ENCODE measurements around the gene APOC4.
"Not testable (repeated sequence)": the region's sequence is repeated elsewhere in the genome, so short reads cannot be mapped to it uniquely, and the experiment has no call there.

APOC4 gene

GRCh38 chr19:44914433-44915206 is 27.4 kb upstream of the APOC4 start, which contains the start of gene APOC1:
APOC1 (plus strand) TSS chr19:44914608; CDS start chr19:44914892, 284 bp downstream.
- peak; percentile 93 for DNase-seq (ENCODE audit: low spot score)

DNA sequence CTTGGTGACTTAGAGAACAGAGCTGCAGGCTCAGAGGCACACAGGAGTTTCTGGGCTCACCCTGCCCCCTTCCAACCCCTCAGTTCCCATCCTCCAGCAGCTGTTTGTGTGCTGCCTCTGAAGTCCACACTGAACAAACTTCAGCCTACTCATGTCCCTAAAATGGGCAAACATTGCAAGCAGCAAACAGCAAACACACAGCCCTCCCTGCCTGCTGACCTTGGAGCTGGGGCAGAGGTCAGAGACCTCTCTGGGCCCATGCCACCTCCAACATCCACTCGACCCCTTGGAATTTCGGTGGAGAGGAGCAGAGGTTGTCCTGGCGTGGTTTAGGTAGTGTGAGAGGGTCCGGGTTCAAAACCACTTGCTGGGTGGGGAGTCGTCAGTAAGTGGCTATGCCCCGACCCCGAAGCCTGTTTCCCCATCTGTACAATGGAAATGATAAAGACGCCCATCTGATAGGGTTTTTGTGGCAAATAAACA is 17.8 kb upstream of the APOC4 start:
- no peak for DNase-seq (ENCODE audit: low spot score)

DNA sequence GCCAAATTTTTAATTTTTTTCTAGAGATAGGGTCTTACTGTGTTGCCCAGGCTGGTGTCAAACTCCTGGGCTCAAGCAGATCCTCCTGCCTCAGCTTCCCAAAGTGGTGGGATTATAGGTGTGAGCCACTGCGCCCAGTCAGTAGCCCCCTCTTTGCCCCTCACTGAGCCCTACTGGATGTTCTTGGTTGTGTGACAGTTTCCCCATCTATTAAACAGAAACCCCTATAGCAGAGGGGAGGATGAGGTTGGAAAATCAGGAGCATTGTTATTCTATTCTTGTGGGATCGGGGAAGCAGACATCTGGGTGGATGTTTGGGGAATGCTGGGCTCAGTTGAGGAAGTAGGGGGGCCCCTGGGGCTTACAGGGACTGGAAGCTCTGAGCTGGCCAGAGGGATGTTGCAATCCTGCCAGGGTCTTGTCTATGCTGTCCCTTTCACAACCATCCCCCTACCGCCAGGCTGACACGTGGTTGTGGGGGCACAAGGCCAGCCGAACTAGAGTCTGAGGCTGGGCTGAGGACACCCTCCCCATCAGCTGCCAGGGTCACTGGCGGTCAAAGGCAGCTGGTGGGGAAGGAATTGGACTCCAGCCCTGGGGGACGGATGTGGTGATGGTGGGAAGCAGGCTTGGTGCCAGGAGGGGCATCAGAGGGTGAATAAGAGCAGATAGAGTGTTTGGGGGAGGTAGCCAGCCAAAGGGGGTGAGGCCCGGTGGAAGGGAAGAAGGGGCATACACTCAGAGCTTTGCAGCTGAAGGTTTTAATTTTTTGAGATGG is 16.7 kb upstream of the APOC4 start:
- DNase-seq (ENCODE audit: low spot score), result no peak

DNA sequence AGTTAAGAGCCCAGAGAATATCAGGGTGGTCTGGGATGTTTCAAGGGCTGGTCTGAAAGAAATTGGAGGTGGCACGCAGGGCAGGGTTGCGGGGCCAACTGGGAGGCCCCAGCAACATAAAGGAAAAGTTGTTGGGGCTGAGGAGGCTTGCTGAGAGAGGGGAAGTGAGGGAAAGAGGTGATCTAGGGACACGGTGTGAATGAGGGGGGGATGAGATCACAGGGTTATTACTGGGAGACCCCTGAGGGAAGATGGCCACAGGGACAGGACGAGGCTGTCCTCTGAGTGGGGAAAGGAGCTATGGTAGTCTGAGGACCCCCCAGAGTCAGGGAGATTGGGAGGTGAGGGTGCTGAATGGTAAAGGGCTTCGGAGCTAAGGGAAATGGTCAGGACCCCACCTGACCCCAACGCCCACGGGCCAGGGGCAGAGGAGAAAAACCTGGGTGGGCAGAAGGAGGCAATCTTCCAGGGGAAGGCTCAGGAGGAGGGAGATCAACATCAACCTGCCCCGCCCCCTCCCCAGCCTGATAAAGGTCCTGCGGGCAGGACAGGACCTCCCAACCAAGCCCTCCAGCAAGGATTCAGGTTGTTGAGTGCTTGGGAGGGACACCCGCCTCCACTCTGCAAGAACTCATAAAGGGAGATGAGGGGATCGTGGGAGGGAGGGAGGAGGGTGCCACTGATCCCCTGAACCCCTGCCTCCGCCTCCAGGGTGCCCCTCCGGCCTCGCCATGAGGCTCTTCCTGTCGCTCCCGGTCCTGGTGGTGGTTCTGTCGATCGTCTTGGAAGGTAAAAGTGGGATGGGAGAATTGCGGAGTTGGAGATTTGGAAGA is 15.6 kb upstream of the APOC4 start:
- DNase-seq (ENCODE audit: low spot score), result not testable (repeated sequence)

DNA sequence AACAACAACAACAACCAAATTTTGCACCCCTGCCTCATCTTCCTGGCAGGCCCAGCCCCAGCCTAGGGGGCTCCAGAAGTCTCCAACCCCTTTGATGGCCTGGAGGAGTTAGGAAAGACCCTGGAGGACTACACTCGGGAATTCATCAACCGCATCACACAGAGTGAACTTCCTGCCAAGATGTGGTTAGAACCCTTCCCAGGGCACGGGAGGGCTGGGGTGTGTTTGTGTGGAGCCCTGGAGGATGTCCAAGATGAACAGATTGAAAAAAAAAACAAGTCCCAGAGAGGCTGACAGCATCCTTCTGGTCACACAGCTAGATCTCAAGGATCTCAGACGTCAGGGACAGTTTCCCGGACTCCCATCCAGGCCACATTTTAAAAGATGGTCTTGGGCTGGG is 14.3 kb upstream of the APOC4 start:
- no peak for DNase-seq (ENCODE audit: low spot score)

DNA sequence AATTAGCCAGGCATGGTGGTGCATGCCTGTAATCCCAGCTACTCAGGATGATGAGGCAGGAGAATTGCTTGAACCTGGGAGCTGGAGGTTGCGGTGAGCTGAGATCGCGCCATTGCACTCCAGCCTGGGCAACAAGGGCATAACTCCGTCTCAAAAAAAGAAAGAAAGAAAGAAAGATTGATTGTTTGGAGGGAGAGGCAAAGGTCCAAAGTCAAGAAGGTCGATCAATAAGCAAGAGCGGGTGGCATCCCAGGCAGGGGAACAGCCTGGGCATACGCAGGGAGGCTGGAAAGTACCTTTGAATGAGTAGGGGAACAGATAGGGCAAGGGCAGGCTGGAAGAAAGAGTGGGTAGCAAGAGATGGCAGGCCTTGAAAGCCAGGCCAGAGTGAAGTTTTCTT is 11.9 kb upstream of the APOC4 start:
- DNase-seq (ENCODE audit: low spot score), result no peak

DNA sequence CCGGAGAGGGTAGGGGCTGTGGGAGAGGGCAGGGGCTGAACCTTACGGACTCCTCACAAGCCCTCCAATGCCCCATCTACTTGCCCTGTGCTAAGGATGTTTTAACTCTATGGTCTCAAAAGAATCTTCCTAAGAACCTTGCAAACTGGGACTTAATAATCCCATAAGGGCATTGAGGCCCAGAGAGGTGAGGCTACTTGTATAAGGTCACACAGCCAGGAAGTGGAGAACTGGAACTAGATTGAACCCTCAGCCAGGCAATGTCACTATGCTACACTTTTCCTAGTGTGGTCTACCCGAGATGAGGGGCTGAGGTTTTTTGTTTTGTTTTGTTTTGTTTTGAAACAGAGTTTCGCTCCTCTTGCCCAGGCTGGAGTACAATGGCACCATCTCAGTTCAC is 10.5 kb upstream of the APOC4 start:
- no peak for DNase-seq (ENCODE audit: low spot score)

- no peak for DNase-seq (ENCODE audit: low spot score)
Observed at GRCh38 chr19:44939668-44940067, 2.4 kb upstream of the APOC4 start.

DNA sequence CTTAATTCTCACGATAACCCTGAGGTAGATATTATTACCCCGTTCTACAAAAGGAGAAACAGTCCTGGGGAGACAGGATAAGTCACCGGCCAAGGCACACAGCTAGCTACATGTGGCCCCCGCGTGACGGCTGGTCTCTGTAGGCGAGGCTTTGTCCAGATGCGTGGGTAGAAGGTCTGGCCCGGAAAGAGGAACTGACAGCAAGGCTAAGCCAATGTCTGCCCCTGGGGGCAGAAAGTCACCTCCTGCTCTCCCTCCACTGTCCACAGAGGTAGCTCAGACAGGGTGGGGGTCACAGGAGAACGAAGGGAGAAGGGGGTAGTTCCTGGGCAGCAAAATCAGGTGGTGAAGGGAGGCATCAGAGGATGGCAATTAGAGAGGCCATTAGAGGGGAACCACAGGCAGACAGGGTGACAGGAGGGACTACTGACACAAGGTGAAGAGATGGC is 1.8 kb downstream of the APOC4 start:
- DNase-seq (ENCODE audit: low spot score), result no peak

DNA sequence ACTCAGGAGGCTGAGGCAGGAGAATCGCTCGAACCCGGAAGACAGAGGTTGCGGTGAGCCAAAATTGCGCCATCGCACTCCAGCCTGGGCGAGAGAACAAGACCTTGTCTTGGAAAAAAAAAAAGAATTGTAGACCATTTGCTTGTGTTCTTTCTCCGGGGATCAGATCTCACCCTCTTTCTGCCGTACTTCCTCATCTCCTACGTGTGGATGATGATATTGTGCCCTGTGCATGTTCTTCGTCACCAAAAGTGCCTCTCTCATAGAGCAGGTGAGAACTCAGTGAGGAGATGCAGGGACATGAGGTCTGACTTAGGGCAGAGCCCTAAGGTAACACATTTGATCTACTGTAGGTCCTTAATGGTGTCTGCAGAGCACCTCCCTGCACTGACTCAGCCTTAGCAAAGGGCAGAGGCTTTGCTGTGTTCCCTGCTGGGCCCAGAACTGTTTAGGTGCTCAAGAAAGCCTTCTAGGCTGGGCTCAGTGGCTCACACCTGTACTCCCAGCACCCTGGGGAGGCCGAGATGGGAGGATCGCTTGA is 5.1 kb downstream of the APOC4 start:
- DNase-seq (ENCODE audit: low spot score), result no peak

GRCh38 chr19:44948237-44948636 is 6.2 kb downstream of the APOC4 start:
- DNase-seq (ENCODE audit: low spot score), result no peak

DNA sequence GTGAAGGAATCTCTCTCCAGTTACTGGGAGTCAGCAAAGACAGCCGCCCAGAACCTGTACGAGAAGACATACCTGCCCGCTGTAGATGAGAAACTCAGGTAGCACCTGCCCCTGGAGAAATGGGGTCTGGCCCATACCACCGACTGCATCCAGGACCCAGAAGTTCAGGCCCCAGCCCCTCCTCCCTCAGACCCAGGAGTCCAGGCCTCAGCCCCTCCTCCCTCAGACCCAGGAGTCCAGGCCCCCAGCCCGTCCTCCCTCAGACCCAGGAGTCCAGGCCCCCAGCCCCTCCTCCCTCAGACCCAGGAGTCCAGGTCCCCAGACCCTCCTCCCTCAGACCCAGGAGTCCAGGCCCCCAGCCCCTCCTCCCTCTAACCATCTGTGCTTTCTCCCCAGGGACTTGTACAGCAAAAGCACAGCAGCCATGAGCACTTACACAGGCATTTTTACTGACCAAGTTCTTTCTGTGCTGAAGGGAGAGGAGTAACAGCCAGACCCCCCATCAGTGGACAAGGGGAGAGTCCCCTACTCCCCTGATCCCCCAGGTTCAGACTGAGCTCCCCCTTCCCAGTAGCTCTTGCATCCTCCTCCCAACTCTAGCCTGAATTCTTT is 6.8 kb downstream of the APOC4 start:
- DNase-seq (ENCODE audit: low spot score), result no peak

DNA sequence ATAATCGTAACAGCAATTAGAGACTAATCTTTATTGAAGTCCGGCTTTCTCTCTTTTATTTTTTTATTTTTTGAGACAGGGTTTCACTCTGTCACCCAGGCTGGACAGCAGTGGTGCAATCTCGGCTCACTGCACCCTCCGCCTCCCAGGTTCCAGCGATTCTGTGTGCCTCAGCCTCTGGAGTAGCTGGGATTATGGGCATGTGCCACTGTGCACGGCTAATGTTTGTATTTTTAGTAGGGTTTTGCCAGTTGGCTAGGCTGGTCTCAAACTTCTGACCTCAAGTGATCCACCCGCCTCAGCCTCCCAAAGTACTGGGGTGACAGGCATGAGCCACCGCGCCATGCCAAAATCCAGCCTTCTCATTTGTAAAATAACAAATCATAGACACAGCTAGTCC is 7.5 kb downstream of the APOC4 start:
- no peak for DNase-seq (ENCODE audit: low spot score)

DNA sequence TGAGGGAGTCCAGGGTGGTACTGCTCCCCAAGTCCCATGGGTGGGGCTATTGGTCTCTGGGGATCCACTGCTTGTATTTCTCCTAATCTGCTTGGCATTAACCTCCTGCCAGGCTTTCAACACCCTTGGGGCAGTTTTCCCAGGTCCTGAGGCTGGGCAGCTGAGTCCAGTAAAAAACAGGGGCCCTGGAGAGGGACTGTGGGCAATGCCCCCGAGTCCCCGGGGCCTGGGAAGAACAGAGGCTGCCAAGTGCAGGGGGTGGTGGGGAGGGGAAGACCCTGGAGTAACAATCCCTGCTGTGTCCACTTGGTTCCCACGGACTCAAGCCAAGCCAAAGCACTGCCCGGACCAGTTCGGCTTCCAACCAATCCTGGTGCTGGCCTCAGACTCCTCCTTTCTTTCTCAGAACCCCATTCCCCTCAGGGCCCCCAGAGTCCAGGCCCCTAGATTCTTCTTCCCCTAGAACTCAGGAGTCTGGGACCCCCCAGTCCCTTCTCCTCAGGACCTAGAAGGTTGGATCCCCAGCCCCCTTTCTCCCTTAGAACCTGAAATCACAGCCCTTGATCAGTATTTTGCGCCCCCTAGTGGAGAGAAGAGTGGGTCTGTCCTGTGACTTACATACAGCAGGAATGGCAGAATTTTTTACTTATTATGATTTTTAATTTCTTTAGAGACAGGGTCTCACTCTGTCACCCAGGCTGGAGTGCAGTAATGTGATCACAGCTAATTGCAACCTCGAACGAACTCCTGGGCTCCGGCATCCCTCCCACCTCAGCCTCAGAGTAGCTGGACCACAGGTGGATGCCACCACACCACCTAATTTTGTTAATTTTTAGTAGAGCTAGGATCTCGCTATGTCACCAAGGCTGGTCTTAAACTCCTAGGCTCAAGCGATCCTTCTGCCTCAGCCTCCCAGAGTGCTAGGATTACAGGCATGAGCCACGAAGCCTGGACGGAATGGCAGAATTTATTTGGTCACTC is 9.4 kb downstream of the APOC4 start:
- peak; percentile 84 for DNase-seq (ENCODE audit: low spot score)

DNA sequence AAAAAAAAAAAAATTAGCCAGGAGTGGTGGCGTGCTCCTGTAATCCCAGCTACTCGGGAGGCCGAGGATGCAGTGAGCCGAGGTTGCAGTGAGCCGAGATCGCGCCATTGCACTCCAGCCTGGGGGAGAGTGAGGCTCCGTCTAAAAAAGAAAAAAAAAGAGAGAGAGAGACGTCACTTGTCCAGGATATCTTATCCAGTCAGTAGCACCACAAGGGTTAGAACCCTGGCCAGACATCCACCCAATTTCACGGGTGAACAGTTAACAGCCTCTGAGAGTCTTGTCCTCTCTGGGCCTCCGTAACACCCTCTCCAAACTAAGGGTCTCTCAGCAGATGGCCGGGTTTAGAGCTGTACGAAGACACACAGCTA is 12.2 kb downstream of the APOC4 start:
- DNase-seq (ENCODE audit: low spot score), result no peak

DNA sequence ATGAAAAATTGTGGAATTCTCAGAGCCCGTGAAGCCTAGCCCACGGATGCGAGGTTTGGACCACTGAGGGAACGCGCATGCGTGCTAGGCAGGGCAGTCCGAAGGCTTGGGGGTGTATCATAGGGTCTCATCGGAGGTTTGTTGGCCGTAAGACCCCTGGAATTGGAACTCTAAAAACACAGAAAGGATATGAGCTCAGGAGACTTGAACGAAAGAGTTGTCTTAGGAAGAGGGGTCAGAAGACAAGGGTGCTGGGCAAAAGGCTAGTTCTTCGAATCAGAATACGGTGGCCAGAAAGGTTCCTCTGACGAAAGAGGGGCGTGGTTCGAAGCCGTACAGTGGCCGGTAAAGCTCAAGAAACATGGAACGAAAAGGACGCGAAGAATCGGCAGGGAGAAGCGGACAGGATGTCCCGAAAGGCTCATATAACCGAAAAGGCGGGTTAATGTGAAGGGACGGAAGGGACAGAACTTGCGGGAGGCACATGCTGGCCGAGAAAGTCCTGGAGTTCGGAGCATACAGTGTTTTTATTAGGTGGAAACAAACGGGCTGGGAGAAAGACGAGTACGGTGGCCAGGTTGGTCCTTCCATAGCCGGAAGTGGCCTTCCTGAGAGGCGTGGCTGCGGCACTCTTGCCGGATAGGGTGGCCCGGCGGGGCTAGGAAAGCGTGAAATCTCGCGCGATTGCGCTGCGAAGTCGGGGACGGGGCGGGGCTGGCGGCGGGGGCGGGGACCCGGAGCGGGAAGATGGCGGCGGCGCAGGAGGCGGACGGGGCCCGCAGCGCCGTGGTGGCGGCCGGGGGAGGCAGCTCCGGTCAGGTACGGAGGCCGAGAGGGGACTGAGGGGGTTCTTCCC is 12.8 kb downstream of the APOC4 start, which contains the start of gene CLPTM1:
Gene CLPTM1 (plus strand): TSS at position 732 of the 856 bp plus-strand sequence. CDS start 16 bp downstream, at position 748.
- DNase-seq (ENCODE audit: low spot score), result peak; percentile 96

DNA sequence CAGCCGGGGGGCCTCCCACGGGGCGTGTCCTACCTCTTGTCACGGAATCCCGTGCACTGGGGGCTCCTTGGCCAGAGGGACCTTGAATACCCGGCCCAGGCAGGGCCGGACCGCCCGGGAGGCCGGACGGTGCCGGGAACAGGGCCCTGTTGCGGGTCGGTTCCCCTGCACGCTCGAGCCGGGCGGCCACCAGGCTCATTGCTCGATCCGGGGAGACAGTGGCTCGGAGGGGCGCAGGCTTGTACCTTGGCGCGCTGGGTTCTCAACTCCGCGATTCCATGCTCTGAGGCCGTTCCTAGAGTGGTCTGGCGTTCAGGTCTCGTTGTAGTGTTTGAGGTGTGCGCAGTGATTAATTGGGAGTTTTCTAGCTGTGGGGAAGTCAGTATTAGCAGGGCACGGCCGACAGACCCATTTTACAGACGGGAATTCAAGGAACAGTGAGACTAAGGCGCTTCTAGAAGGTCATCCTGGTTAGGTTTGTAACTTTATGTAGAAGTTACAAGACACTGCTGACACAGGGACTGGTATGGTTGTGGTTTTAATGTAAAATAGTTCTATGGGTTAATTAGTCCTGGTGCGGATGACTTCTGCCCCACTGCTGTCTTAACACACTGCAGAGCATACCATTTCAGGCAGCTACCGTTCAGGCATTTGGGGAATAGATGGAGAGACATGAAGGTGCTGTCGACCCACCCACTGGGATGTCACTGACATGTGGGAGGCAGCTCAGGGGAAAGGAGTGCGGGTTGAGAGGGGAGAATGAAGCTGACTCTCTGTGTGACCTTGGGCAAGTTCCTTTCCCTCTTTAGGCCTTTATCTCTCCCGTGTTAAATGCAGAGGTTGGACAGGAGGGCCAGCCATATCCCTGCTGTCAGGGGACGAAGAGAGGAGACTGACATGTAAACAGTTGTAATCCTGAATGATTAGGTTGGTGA is 13.7 kb downstream of the APOC4 start:
- DNase-seq (ENCODE audit: low spot score), result no peak

DNA sequence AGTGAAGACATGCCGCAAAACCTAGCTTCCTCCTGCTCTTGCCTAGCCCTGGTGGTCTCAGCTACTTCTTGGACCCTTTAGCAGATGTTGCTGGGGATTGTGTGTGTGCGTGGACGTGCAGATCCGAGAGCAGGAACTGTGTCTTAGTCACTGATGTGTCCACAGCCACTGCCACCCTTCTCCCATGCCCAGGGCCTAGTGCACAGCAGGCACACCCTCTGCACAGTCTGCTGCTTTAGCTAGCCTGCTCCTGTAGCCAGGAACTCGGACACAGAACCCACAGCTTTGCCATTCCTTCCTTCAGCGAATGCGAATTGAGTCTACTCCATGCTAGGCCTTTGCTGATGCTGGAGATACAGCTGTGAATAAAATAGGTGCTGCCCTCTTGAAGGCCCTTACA is 15.5 kb downstream of the APOC4 start:
- DNase-seq (ENCODE audit: low spot score), result no peak
